SU-DHL-6 (cell line): Measurements from ENCODE around the gene NBEAL1.

Experiments
- EZH2phosphoT487 ChIP-seq: fragments of 200-600 bp; sonication (generic), shearing (Covaris generic); conservative IDR thresholded peaks from 2 replicates; pipeline ENCODE4 v1.6.1; 2018; ENCODE audit warnings: mild to moderate bottlenecking, antibody characterized with exemption, low read length, moderate library complexity, mixed read lengths
- TF ChIP-seq, protein P1 (sequence below): fragments of 200-600 bp; sonication (generic); IDR thresholded peaks from one replicate; pipeline ENCODE4 v1.5.1; 2017; ENCODE audit warnings: antibody characterized with exemption, mild to moderate bottlenecking, low read length, moderate library complexity; ENCODE audit not compliant: insufficient read depth, poor library complexity, severe bottlenecking

DNA sequence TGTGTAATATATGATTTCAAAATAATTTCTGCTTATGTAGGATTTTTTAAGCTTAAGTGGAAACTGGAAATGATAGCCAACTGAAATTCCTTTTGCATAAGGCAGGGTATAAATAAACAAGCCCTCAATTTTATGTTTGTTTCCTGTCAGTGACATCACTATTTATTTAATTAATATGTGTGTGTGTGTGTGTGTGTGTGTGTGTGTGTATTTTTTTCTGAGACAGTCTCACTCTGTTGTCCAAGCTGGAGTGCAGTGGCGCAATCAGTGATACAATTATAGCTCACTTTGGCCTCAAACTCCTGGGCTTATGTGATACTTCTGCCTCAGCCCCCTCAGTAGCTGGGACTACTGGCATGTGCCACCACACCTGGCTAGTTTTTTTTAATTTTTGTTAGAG lies 194.9 kb downstream of the NBEAL1 start:
- TF ChIP-seq, protein P1, sequence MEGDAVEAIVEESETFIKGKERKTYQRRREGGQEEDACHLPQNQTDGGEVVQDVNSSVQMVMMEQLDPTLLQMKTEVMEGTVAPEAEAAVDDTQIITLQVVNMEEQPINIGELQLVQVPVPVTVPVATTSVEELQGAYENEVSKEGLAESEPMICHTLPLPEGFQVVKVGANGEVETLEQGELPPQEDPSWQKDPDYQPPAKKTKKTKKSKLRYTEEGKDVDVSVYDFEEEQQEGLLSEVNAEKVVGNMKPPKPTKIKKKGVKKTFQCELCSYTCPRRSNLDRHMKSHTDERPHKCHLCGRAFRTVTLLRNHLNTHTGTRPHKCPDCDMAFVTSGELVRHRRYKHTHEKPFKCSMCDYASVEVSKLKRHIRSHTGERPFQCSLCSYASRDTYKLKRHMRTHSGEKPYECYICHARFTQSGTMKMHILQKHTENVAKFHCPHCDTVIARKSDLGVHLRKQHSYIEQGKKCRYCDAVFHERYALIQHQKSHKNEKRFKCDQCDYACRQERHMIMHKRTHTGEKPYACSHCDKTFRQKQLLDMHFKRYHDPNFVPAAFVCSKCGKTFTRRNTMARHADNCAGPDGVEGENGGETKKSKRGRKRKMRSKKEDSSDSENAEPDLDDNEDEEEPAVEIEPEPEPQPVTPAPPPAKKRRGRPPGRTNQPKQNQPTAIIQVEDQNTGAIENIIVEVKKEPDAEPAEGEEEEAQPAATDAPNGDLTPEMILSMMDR = no peak
- TF ChIP-seq EZH2phosphoT487 = no peak
